Activated CD4-positive, alpha-beta T cell treated with anti-CD3 and anti-CD28 coated beads, Interleukin-2, amount 50 U/mL, for 4 hours (primary cell): ENCODE data around the gene CPZ.

ENCODE experiments used
- DNase-seq, 2 experiments: peaks; one replicate each; pipeline ENCODE4 v3.0.0-alpha.2; 2020

Gene CPZ

DNA sequence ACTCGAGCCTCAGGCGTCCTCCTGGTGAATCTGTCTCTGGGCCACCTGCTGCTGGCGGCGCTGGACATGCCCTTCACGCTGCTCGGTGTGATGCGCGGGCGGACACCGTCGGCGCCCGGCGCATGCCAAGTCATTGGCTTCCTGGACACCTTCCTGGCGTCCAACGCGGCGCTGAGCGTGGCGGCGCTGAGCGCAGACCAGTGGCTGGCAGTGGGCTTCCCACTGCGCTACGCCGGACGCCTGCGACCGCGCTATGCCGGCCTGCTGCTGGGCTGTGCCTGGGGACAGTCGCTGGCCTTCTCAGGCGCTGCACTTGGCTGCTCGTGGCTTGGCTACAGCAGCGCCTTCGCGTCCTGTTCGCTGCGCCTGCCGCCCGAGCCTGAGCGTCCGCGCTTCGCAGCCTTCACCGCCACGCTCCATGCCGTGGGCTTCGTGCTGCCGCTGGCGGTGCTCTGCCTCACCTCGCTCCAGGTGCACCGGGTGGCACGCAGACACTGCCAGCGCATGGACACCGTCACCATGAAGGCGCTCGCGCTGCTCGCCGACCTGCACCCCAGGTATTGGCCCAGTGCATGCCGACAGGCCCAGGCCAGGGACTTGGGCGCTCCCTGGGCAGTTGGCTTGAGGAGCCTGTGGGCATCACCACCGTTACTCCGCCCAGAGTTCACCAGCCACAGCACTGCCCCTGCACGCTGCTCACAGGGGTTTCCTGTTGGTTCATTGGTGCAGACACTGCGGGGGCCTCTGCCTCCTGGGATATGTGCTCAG lies 11.3 kb upstream of the CPZ start:
- no peak for DNase-seq

DNA sequence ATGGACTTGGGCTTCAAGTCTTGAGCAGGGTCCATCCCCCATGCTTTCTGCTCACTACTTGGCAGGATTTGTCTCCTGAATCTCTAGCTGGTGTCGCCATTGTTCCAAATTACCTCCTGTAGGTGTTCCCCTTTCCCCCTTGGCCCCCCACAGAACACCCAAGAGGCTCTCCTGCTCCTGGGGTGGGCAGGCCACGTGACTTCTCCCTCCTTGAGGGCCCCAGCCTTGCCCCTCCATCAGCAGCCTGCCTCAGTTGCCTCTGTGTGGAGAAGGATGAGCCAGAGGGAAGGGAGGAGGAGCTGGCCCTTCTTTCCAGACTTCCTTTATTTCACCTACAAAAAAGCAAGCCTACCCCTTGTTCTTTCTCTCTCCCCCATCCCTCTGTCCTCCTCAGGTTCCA lies 10.5 kb upstream of the CPZ start:
- DNase-seq, result no peak

DNA sequence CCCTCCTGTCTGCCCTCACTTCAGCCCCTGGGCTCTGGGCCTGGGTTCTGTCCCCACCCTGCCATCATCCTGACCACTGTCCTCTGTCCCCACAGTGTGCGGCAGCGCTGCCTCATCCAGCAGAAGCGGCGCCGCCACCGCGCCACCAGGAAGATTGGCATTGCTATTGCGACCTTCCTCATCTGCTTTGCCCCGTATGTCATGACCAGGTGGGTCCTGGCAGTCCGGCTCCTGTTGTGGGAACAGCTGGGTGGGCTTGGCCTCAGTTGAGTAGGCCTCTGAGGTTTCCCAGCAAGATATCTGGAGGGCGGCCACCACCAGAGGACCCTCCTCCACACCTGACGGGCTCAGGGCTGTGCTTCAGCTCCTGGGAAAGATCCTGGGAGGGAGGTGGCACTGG lies 10.1 kb upstream of the CPZ start:
- DNase-seq, result no peak

DNA sequence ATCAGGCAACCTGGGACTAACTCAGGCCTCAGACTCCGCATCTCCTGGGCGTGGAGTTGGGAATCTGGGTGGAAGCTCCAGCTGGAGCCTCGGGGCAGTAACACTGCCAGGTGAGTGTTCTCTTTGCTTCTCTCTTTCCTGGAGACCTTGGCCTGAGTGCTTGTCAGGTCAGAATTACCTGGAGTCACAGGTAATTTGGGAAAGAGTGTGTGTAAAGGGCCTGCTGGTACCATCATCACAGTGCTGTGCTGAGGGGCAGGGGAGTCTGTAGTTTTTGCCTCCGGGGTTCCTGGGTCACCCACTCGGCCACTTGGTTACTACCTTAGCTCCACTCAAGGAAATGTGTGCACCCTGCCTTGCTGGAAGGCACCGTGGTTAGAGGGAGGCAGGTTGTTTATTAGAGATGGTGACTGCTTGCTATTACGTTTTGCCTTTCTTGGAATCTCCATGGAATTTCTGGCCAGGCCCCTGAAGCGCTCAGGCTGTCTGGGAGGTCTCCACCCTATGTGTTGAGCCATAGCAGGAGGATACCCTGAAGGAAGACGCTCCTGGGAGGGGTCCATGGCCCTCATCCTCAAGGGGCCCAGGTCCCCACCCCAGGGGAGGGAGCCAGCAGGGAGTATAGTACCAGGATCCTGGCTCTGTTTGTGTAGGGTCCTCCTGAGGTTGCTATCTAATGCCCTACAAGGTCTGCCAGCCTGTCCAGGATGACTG lies 9.5 kb upstream of the CPZ start:
- DNase-seq, result no peak

DNA sequence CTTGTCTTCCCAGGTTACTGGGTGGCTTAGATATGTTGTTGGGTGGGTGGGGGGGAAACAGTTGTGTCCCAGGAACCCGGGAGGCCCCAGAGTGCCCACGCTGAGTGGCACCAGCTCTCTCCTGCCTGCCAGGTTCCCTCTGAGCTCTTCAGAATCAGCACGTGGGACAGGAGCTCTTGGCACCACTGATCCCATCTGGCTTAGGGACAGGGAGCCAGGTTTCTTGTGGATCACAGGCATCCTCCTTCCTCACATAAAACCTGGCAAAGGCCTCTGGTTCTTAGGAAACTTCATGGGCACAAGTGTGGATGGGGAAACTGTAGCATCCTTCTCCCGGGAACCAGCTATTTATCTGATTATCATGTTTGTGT lies 8.9 kb upstream of the CPZ start:
- no peak for DNase-seq

DNA sequence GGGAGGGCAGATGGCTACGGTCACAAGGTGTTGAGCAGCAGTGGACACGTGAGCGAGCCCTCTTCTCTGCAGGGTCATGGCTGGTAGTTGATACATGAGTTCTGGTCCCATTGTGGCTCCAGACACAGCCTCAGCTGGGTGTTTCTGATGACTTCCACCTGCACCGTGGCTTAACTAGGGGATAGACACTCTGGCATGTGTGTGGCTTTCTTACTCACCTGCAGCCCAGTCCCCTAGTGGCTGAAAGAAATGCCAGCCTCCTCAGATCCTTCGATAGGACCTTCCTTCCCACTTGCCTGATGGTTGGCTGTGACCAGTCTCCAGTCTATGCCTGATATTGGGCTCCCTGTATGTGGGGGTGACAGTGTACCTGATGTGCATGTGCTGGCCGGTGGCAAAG lies 7.4 kb upstream of the CPZ start:
- no peak for DNase-seq

DNA sequence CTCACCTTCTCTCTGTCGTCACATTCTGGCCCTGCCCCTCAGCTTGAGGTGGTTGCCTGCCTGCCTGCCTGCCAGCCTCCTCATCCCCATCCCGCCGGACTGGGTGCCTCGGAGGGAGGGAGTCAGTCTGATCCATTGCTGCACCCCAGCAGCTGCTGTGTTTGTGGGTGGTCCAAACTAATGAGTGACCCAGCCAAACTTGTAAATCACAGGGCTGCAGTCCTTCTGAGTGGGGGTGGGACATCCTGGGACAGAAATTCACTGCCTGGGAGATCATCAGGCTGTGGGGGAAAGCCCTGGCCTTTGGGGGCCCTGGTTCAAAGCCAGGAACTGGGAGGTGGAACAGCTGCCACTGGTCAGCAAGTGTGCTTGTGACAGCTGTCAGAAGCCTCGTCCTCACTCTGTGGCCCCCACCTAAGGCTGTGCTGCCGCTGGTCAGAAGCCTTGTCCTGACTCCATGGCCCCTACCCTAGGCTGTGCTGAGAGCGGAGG lies 6.8 kb upstream of the CPZ start:
- DNase-seq, result no peak

DNA sequence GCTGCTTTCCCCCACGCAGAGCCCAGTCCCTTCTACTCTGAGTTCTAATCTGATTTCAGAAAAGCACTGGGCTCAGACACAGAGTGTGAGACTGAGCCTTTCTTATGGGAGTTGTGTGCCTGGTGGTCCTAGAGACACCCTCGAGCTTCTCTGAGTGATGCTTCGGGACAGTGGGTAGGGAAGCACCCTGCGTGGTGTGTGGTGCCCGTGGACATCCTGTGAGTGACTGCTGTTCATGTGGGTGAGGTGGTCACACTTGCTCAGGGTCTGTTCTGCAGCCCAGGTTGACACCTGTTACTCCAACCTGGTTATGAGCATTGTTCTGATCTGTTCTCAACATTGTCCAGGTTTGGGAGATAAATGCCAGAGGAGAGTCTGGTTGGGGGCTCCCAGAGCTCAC lies 6.3 kb upstream of the CPZ start:
- DNase-seq, result no peak

DNA sequence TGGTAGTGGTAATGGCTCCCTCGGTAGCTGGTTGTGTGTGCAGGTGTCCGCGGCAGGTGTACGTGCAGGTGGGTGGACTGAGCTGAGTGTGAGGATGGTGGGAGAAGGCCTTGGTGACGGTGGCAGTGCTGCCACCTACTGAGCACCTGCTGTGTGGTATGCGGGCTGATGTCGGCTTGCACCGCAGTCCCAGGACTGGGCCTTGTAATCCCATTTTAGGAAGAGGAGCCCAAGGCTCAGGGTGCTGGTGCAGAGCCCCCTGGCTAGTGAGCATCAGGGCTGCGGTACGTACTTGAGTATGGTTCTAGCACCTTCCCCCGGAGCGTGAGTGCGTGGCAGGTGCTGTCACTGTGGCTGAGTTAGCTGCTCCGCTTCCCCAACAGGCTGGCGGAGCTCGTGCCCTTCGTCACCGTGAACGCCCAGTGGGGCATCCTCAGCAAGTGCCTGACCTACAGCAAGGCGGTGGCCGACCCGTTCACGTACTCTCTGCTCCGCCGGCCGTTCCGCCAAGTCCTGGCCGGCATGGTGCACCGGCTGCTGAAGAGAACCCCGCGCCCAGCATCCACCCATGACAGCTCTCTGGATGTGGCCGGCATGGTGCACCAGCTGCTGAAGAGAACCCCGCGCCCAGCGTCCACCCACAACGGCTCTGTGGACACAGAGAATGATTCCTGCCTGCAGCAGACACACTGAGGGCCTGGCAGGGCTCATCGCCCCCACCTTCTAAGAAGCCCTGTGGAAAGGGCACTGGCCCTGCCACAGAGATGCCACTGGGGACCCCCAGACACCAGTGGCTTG lies 5.7 kb upstream of the CPZ start:
- DNase-seq, result no peak

DNA sequence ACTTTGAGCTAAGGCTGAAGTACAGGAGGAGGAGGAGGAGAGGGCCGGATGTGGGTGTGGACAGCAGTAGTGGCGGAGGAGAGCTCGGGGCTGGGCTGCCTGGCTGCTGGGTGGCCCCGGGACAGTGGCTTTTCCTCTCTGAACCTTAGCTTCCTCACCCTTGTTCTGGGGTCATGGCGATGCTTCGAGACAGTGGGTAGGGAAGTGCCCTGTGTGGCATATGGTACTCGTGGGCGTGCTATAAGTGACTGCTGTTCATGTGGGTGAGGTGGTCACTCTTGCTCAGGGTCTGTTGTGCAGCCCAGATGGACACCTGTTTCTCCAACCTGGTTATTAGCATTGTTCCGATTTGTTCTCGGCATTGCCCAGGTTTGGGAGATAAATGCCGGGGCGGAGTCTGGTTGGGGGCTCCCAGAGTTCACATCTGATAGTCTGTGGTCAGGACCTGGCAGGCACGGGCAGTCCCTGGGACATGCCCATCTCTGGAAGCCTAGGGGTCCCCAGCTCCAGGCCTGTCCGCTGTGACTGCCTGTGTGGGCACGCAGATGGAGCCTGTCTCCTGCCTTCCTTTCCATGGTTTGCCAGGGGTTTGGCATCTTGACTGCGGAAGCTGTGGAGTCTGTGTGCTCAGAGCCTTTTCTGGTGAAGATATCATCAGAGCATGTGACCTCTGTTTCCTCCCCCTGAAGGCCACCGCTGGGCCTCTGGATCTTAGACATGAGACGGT lies 4.9 kb upstream of the CPZ start:
- DNase-seq, result no peak

DNA sequence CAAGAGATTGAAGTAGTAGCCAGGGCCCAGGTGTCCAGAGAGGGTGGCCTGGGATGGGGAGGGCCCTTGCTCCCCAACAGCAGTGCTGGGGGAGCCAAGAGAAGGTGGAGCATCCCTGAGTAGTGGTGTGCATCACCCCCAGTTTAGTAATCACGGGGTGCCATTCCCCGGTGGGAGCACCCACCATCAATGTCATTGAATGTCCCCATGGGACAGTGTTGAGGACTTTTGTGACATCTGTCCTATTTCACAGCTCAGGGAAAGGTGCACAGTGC lies 4.4 kb upstream of the CPZ start:
- no peak for DNase-seq

DNA sequence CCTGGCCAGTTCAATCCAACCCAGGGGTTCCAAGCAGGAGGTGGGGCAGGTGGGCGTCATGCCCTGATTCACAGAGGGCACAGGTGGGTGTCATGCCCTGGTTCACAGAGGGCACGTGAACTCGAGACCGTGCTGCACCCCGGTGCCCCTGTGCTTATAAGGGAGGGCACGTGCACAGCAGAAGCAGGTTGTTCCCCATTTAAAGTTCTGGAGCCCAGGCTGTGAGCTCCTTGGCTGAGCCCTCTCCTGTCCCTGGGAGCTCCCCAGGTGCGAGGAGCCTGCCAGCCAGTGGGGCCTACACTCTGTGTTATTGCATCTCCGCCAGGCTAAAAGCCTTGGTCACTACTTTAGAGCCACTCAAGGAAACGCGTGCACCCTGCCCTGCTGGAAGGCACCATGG lies 3.2 kb upstream of the CPZ start:
- DNase-seq, result no peak

DNA sequence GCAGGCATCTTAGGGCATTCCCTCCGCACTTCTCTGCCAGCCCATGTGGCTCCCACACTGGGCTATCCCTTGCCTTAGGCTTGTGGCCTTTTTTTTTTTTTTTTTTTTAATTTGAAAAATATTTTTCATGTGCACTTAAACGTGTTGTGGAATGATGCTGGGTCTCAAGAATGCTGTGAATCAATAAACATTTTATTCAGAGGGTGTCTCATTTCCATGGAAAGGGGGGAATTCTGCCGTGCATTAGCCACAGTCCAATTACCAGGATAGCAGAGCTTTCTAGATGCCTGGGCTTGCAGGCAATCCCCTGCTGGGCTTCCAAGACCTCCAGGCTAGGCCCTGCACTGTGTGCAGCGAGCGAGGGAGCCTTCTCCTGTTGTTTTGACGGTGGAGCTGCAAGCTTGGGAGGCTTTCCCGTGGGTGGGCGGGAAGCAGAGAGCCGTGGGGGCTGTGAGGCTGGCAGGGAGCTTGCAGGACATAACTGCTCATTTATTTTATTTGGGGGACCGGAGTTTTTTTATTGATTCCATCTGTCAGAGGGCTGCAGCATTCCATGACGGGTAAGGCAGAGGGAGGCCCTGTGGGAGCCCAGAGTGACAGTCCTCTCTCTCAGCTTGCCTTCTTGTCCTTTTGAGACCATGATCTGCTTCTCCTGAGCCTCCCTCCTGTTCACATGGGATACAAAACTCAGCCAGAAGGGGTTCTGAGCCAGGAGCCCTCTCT lies 2.6 kb upstream of the CPZ start:
- DNase-seq, result no peak

DNA sequence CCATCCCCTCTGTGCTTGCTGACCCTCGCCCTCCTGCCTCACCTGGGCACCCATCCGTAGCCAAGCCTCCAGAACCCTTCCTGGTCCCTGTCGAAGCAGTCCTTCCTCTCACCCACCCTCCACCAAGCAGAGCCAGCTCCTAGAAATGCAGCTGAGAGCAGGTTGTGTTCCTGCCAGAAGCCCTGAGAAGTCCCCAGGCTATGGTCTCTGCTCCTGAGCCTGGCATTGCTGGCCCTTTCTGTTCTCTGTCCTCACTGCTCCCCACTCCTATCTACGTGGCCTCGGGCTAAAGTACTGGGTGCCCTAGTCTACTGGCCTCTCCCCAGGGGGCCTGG lies 2.1 kb upstream of the CPZ start:
- DNase-seq, result no peak

DNA sequence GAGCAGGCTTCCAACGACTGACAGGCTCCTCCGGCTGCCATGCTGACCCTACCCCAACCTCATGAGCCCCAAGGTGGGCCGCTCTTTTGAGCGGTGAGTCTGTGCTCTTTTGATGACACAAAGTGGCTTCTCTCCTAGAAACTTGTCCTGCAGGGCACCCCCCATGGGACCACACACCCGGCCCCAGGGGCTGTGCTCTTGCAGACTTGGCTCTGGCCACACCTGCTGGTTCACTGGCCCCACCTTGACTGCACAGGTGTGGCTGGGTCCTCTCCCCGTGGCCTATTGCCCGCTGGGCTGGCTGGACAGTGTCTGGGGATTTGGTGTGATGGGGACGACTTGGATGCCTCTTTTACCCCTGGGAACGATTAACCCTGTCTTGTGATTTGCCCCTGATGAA lies 1.5 kb upstream of the CPZ start:
- no peak for DNase-seq

DNA sequence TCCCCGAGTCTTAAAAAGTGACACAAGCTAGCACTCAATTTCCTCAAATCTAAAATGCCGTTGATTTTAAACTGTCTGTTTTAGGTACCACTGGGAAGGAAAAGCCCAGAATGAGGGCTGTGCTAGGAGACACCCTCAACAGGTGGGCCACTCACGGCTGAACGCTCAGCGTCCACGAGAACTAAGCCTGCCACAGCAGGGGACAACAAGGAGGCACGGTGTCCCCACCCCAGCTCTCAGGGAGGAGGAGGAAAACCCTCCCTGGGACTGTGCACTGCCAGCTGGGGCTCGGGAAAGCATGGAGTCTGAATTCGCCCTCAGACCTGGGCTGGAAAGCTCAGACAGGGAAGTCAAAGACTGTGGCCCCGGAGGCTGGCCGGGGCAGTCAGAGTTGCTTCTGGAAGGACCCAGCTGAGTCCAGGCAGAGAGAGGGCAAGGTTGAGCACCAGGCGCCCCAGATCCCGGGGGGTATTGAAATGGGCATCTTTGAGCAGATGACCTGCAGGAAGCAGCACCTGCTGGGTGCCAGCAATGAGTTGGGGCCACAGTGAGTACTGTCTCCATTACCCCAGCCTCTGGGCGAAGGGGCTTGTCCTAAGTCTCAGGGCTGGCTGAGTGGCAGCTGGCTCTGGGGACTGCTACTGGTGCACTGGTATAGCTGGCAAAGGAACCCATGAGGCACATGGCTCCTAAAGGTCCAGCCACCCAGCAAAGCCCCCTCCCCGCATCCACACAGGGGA lies 769 bp upstream of the CPZ start:
- DNase-seq, result no peak

DNA sequence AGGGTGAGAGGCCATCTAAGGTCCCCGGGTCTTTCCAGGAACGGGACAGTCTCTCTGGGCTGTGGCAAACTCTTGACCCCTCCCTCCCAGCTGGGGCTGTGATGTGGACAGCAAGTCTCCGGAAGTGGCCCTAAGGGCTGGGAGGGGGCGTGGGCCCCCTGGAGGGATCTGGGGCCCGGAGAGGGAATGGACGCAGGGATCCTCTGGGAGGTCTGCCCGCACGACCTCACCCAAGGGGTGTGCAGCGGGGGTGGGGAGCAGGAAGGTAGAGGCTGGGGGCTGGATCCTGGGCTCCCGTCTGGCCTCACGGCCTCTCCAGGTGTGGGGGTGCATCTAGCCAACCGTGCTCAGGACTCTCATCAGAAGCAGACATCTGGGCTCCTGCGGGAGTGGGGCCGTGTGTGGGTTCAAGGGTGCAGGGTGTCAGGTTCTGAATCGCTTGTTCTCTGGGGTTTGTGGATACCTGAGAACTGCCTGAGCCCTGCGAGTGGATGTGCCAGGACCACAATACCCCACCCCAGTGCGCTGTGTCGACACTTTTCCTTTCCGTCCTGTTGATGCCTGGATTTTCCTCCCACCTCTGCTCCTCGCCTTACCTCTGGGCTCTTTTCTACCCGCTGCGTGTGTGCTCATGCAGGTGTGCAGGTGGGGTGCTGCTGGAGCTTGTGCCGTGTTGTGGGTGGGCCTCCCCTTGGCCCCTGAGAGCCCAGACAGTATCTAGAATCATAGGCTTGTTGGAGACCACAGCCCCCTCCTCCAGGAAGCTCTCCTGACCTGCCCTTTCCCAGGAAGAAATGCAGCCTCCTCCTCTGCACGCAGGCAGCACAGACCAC lies 915 bp downstream of the CPZ start:
- DNase-seq, result no peak

DNA sequence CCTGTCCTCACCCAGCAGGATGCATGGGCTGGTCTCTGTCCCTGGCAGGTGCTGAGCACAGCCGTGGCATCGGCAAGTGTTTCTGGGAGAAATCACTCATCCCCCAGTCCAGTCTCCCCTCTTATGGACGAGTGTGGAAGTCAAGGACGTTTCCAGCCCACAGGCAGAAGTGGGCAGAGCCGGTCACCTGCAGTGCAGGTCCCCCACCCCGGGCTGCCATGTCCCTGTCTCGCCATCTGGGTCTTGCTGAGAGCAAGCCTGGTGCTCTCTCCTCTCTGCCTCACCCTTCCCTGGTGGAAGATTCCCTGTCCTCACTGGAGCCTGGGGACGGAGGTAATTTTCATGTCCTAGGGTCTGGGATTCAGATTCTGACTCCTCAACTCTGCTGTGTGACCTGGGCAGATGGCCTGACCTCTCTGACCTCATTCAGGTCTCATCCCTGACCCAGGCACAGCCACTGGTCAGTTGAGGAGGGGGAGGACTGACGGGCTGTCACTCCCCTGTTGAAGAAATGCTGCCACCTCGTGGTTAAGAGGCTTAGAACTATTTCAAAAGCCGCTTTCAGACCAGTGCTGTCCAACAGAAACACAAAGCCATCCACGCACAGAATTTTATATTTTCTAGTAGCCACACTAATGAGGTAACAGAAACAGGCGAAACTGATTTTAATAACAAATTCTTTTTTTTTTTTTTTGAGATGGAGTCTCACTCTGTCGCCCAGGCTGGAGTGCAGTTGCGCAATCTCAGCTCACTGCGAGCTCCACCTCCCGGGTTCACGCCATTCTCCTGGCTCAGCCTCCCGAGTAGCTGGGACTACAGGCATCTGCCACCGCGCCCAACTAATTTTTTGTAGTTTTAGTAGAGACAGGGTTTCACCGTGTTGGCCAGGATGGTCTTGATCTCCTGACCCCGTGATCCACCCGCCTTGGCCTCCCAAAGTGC lies 1.8 kb downstream of the CPZ start:
- no peak for DNase-seq

DNA sequence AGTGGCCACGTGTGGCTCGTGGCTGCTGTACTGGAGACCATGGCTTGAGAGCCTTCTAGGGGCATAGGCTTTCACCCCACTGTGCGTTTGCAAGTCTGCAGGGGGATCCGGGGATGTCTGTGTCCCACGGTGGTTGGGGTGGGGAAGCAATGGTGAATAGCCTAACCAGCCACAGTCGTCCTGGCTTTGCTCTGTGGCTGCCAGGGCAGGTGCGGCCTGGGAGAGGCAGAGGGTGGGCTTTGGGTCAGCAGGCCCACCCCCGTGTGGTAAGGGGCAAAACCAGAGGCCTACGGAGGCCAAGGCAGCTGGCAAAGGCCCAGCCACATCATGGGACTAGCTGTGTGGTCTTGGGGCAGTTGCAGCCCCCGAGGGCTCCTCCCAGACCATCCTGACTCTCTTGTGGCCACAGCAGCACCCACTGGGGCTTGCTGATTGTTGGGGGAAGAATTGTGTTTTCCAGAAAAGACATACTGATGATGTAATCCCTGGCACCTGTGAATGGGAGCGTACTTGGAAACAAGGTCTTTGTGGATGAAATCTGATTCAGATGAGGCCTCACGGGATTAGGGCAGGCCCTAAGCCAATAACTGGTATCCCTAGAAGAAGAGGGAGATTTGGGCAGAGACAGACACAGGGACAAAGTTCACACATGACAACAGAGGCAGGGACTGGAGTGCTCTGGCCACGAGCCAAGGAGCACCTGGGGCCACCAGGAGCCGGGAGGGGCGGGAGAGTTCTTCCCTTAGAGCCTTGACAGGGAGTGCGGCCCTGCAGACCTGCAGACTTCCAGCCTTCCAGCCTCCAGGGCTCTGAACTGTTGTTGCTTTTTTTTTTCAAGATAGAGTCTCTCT lies 2.9 kb downstream of the CPZ start:
- DNase-seq, result no peak
